Astrocyte of the spinal cord (primary cell): ENCODE measurements around the gene NHSL1.
A peak's percentile ranks its signal among the peaks of the same experiment; 100 is the strongest.
"Not testable (repeated sequence)": the region's sequence is repeated elsewhere in the genome, so short reads cannot be mapped to it uniquely, and the experiment has no call there.

Experiments used
- DNase-seq: peaks from one replicate; pipeline ENCODE4 v3.0.0; 2011; ENCODE audit warnings: low read depth, low spot score
- H3K4me3 ChIP-seq: 2 replicates; pipeline ENCODE4 v1.5.1; 2011; ENCODE audit warnings: low read depth, mild to moderate bottlenecking, low read length, moderate library complexity
- in situ Hi-C: cut with HindIII; loops from 2 replicates; pipeline ENCODE4 v1.10.0; 2017; ENCODE audit warnings: low sequenced_read_pairs
- TF ChIP-seq, protein P1 (sequence below): IDR thresholded peaks from 2 replicates; pipeline ENCODE4 v1.5.1; 2012; ENCODE audit warnings: low read depth, mild to moderate bottlenecking, low read length, inconsistent platforms

NHSL1 gene

DNA sequence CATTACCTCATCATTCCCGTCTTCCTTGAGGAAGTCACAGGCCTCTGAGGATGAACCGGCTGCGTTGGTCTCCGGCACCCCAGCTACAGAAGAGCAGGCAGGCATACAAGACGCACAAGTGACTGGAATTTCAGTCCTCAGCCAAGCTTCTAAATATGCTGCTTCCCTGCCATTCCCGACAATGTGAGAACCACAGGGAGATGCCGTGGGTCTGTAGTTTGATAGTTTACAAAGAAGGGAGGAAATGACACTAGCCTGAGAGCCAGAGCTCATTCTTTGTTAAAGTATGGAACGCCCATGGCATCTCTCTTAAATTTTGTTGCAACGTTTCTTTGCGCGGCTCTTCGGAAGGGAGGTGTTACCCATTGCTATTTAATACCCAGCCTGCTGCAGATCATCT, 69.5 kb downstream of the NHSL1 start:
- in situ Hi-C loops = no loop called here
- DNase-seq = peak; percentile 27
- H3K4me3 ChIP-seq = no peak overlapping the region
- TF ChIP-seq, protein P1, sequence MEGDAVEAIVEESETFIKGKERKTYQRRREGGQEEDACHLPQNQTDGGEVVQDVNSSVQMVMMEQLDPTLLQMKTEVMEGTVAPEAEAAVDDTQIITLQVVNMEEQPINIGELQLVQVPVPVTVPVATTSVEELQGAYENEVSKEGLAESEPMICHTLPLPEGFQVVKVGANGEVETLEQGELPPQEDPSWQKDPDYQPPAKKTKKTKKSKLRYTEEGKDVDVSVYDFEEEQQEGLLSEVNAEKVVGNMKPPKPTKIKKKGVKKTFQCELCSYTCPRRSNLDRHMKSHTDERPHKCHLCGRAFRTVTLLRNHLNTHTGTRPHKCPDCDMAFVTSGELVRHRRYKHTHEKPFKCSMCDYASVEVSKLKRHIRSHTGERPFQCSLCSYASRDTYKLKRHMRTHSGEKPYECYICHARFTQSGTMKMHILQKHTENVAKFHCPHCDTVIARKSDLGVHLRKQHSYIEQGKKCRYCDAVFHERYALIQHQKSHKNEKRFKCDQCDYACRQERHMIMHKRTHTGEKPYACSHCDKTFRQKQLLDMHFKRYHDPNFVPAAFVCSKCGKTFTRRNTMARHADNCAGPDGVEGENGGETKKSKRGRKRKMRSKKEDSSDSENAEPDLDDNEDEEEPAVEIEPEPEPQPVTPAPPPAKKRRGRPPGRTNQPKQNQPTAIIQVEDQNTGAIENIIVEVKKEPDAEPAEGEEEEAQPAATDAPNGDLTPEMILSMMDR = no peak

DNA sequence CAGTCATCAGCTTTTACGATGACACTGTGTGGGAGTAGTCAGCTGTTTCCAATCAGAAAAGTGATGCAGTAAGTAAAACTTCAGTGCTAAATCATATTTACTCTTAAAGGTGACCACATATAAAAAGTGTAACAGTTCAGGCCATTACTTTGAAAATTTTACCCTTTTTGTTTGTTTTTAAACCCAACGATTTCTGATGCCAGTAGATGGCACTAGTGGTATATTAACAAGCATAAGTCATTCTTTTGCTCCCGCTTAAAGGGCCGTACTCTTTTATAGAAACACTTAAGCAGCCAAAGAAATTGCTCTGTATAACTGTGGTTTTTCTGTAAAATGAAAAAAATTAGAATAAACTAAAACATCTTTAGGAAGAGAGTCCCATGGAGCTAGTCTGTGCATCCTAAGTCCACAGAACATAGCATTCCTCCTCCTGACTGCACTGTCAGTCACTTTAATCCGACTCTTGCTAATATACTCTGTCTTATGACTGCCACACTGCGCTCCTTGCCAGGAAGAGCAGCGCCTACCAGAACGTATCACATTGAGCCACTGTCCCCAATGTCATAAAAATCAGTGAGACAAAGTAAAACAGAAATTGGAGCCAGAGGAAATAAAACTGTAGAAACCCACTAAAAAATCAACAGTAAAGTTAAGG, 70.2 kb downstream of the NHSL1 start:
- in situ Hi-C loops = no loop called here
- no peak overlapping the region for H3K4me3 ChIP-seq
- TF ChIP-seq, protein P1 = peak; percentile 55
- DNase-seq = peak; percentile 81

DNA sequence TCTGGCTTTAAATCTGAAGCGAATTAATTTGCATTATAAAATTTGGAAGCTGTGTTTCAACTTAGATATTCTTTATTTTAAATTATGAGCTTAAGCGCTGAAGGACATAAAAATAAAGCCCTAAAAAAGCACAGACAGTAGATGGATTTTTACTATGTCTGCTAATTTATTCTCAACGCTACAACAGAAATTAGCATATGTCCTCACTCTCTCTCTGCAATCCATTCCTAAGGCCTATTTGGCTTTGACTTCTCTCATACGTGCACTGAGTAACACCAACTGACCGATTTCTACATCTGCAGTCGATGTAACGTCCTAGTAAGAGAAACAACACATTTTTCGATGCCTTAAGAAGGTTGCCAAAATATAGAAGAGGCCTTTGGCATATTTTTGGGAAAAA, 71.6 kb downstream of the NHSL1 start:
- no peak overlapping the region for H3K4me3 ChIP-seq
- in situ Hi-C loops = no loop called here
- TF ChIP-seq, protein P1 = no peak
- DNase-seq = no peak

DNA sequence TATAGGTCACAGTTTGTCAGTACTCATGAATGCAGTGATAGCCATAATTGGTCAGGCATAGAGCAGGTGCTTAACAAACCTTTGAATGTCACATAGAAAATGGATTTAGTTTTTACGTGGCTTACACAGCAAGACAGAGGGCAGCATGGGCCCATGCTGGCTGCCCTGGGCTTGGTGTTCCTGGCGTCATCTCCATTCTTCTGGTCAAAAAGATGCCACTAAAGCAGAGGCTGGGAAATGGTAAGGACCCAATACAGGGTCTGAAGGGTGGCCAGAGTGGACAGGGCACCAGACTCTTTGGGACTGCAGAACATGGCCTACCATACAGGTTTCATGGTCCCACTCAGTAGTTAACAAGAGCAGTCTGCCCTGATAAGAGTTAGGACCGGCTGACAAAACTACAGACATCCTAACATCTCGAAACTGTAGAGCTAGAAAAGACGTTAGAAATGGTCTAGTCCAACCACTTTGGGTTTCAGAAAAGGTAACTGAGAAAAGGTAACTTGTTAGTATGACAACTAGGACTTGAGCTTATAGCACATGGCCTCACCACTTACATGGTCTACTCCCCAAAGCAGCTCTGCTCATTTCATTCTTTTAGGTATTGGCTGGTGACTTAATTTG, 72.7 kb downstream of the NHSL1 start:
- TF ChIP-seq, protein P1 = no peak
- DNase-seq = no peak
- no peak overlapping the region for H3K4me3 ChIP-seq
- in situ Hi-C loops = no loop called here

DNA sequence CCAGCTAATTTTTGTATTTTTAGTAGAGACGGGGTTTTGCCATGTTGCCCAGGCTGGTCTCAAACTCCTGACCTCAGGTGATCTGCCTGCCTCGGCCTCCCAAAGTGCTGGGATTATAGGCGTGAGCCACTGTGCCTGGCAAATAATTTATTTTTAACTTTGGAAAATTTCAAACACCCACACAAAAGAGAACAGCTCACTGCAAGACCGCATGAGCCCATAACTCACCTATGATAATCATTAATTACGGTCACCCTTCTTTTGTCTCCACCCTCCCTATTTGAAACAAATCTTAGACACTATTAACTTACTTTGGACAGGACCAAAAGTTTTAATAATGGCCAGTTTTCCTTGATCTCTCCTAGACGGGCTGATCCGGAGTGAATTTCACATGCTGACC, 74.0 kb downstream of the NHSL1 start:
- in situ Hi-C loops = not testable (repeated sequence)

DNA sequence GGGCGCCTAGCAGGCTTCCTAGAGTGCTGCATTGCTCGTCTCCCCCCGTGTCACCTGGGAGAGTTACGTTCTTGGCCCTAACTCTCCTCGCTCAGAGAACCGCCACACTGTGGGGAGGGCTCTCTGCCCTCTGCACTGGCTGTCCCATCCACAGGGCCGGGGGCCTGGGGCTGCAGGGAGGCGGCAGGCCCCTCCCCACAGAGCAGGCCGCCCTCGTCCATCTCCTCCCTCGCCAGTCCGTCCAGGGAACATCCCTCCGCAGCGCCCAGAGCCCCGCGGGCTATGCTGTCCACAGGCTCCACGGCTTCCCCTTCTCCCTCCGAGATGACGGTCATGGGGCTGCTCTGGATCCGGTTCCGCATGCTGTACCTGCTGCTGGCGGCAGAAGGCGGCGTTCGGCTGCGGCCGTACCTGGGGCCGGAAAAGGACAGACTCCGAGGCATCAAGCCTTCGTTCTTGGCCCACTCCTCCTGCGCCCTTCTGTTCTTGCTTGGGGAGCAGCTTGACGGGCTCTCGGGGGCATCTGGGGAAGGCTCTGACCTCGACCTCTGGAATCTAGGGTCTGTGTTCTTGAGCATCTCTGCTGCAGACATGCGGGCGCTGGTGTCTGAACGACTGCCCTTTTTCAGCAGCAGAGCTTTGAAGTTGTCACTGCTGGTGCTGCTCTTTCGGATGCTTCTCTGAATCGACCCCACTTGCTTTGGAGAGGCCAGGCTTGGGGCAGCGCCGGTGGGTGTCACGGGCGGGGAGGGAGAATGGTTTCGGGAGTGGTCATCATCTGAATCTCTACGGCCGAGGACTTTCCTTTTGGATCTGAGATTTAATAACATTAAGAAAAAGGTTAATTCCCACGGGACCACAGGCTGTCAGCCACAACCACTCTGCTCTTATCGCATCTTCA, 75.0 kb downstream of the NHSL1 start:
- DNase-seq = no peak
- no peak overlapping the region for H3K4me3 ChIP-seq
- in situ Hi-C loops = no loop called here
- TF ChIP-seq, protein P1 = no peak

More for the DNA sequence above, 74.0 kb downstream of the NHSL1 start:
- not testable (repeated sequence) for H3K4me3 ChIP-seq, DNase-seq
